GM18520 (cell line): ENCODE data around the gene GAPDHS.

Source experiments
- ATAC-seq: cut with Tn5 transposase; IDR thresholded peaks from one replicate; pipeline ENCODE4 v1.9.1; 2021; ENCODE audit not compliant: unreplicated experiment

The GAPDHS gene

GRCh38 chr19:35533201-35533821 lies at the start of gene GAPDHS:
GAPDHS (plus strand) TSS chr19:35533456; CDS start chr19:35533528, 72 bp downstream.
- no peak for ATAC-seq

GRCh38 chr19:35484252-35485036 lies 48.8 kb upstream of the GAPDHS start:
- ATAC-seq = no peak

GRCh38 chr19:35486268-35486708 lies 47.0 kb upstream of the GAPDHS start:
- ATAC-seq = no peak

GRCh38 chr19:35487656-35488182 lies 45.5 kb upstream of the GAPDHS start:
- no peak for ATAC-seq

- ATAC-seq = no peak
Measured at GRCh38 chr19:35488677-35489076, 44.6 kb upstream of the GAPDHS start.

- ATAC-seq = no peak
Measured at GRCh38 chr19:35490364-35490763, 42.9 kb upstream of the GAPDHS start, which contains the start of gene KRTDAP. KRTDAP (minus strand) TSS chr19:35490464; CDS start chr19:35490442, 22 bp downstream.

- ATAC-seq = no peak
Measured at GRCh38 chr19:35491836-35492360, 41.4 kb upstream of the GAPDHS start.

- no peak for ATAC-seq
Measured at GRCh38 chr19:35493971-35494370, 39.3 kb upstream of the GAPDHS start.

GRCh38 chr19:35495107-35496064 lies 37.9 kb upstream of the GAPDHS start:
- no peak for ATAC-seq

GRCh38 chr19:35497406-35497805 lies 35.9 kb upstream of the GAPDHS start:
- no peak for ATAC-seq

GRCh38 chr19:35498220-35498619 lies 35.0 kb upstream of the GAPDHS start:
- ATAC-seq = no peak

GRCh38 chr19:35498984-35499527 lies 34.2 kb upstream of the GAPDHS start:
- no peak for ATAC-seq

- no peak for ATAC-seq
Measured at GRCh38 chr19:35500611-35501010, 32.6 kb upstream of the GAPDHS start.

- ATAC-seq = no peak
Measured at GRCh38 chr19:35501684-35502083, 31.6 kb upstream of the GAPDHS start.

GRCh38 chr19:35502751-35503150 lies 30.5 kb upstream of the GAPDHS start:
- ATAC-seq = no peak

GRCh38 chr19:35506011-35506410 lies 27.2 kb upstream of the GAPDHS start:
- no peak for ATAC-seq

GRCh38 chr19:35507561-35507960 lies 25.7 kb upstream of the GAPDHS start:
- no peak for ATAC-seq

- ATAC-seq = no peak
Measured at GRCh38 chr19:35508129-35508528, 25.1 kb upstream of the GAPDHS start.

- no peak for ATAC-seq
Measured at GRCh38 chr19:35509018-35509652, 24.1 kb upstream of the GAPDHS start.
